AG08396 (cell line): Measurements from ENCODE around the gene PRX.

Experiments
- DNase-seq: peaks from one replicate; pipeline ENCODE4 v3.0.0; 2012; ENCODE audit warnings: low spot score, mixed read lengths

The PRX gene

GRCh38 chr19:40363069-40363468, 50.1 kb downstream of the PRX start:
- no peak for DNase-seq

GRCh38 chr19:40362160-40362559, 51.0 kb downstream of the PRX start:
- no peak for DNase-seq

- no peak for DNase-seq
These were observed 52.4 kb downstream of the PRX start for GRCh38 chr19:40360708-40361241.

- no peak for DNase-seq
These were observed 53.0 kb downstream of the PRX start for GRCh38 chr19:40360020-40360707.

- no peak for DNase-seq
These were observed 54.4 kb downstream of the PRX start for GRCh38 chr19:40358773-40359172.

GRCh38 chr19:40357640-40358039, 55.5 kb downstream of the PRX start:
- DNase-seq: no peak

- DNase-seq: no peak
These were observed 56.2 kb downstream of the PRX start for GRCh38 chr19:40356681-40357595.

GRCh38 chr19:40355975-40356680, 57.0 kb downstream of the PRX start:
- DNase-seq: no peak

- DNase-seq: peak; percentile 65
These were observed 64.1 kb downstream of the PRX start for GRCh38 chr19:40348961-40349507.

- peak; percentile 100 for DNase-seq
These were observed 64.9 kb downstream of the PRX start, which contains the start of the genes C19orf47 and PLD3 for GRCh38 chr19:40348125-40348913. Gene C19orf47 (minus strand): TSS chr19:40348397. CDS start chr19:40341857, 6,540 bp downstream. Gene PLD3 (plus strand): TSS chr19:40348695. CDS start chr19:40366484, 17,789 bp downstream.

GRCh38 chr19:40344422-40344821, 68.8 kb downstream of the PRX start:
- DNase-seq: no peak
